PFSK-1 (cell line): ENCODE results near the gene ST8SIA5.

ENCODE experiments used
- FOXP2 ChIP-seq: optimal IDR thresholded peaks from 2 replicates; pipeline ENCODE3; 2011; ENCODE audit warnings: borderline replicate concordance, control low read depth, inconsistent platforms; ENCODE audit not compliant: insufficient read depth; ENCODE audit errors: extremely low read length, extremely low read depth
- POLR2AphosphoS5 ChIP-seq: IDR thresholded peaks from 2 replicates; pipeline ENCODE4 v1.6.1; 2012; ENCODE audit warnings: low read depth, mild to moderate bottlenecking, control low read depth, low read length, moderate library complexity
- SIN3A ChIP-seq: IDR thresholded peaks from 2 replicates; pipeline ENCODE4 v1.6.1; 2012; ENCODE audit warnings: mild to moderate bottlenecking, low read length, moderate library complexity, borderline replicate concordance; ENCODE audit not compliant: insufficient read depth
- TAF1 ChIP-seq: IDR thresholded peaks from 2 replicates; pipeline ENCODE4 v1.6.1; 2012; ENCODE audit warnings: low read length, control low read depth, borderline replicate concordance; ENCODE audit not compliant: insufficient read depth
- TF ChIP-seq, protein P1 (sequence below), 2 experiments: IDR thresholded peaks; 2 replicates each; pipeline versions ENCODE4 v1.6.1 to v1.8.0; 2011 to 2012; ENCODE audit warnings: low read depth in 2 of 2, low read length in 2 of 2, control low read depth in 1 of 2, inconsistent platforms in 1 of 2, mild to moderate bottlenecking in 1 of 2, moderate library complexity in 1 of 2; ENCODE audit not compliant: insufficient read depth in 1 of 2

The ST8SIA5 gene

DNA sequence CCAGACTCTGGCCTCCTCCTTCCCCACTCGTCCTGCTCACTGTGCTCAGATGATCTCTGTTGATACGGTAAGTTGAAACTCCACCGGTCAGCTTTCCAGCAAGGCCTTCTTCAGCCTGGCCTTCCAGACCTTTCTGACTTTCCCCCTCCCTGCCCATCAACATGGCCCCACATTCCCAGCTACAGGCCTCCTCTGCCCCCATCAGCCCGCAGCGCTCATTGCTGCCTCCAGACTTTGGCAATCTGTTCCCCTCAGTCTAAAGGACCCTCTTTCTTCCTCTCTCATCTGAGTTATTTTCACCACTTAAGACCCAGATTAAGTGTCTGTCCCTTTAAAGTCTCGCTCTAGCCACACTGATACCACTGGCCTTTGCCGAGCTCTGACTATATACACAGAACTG lies 110.4 kb downstream of the ST8SIA5 start:
- TF ChIP-seq TAF1 (no peak), SIN3A (no peak), FOXP2 (no peak), POLR2AphosphoS5 (no peak)
- TF ChIP-seq, protein P1, sequence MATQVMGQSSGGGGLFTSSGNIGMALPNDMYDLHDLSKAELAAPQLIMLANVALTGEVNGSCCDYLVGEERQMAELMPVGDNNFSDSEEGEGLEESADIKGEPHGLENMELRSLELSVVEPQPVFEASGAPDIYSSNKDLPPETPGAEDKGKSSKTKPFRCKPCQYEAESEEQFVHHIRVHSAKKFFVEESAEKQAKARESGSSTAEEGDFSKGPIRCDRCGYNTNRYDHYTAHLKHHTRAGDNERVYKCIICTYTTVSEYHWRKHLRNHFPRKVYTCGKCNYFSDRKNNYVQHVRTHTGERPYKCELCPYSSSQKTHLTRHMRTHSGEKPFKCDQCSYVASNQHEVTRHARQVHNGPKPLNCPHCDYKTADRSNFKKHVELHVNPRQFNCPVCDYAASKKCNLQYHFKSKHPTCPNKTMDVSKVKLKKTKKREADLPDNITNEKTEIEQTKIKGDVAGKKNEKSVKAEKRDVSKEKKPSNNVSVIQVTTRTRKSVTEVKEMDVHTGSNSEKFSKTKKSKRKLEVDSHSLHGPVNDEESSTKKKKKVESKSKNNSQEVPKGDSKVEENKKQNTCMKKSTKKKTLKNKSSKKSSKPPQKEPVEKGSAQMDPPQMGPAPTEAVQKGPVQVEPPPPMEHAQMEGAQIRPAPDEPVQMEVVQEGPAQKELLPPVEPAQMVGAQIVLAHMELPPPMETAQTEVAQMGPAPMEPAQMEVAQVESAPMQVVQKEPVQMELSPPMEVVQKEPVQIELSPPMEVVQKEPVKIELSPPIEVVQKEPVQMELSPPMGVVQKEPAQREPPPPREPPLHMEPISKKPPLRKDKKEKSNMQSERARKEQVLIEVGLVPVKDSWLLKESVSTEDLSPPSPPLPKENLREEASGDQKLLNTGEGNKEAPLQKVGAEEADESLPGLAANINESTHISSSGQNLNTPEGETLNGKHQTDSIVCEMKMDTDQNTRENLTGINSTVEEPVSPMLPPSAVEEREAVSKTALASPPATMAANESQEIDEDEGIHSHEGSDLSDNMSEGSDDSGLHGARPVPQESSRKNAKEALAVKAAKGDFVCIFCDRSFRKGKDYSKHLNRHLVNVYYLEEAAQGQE (IDR thresholded peaks at IDR 0.05; ENCODE audit: insufficient read depth in 1 of 2, low read depth in 2 of 2, low read length in 2 of 2) = no peak

DNA sequence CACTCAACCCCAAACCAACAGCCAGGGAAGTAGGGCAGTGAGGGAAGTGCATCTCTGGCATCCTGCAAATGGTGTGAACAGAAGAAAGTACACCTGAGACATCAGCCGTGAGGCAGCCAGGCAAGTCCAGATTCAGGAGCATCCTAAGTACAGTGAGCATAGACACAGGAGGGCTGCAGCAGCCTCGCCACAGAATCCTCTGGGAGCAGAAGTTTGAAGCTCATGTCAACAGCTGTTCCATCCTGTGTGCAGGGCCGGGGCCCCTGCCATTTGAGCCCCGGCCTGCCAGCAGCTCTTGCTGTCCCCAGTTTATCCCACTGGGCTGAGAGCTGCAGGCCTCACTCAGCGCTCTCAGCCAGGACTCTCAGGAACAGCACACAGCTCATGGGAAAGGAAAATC lies 114.3 kb downstream of the ST8SIA5 start:
- TF ChIP-seq POLR2AphosphoS5 = no peak
- no peak for TF ChIP-seq FOXP2
- TF ChIP-seq SIN3A = no peak
- TF ChIP-seq TAF1 = no peak
- TF ChIP-seq, protein P1 (IDR thresholded peaks at IDR 0.05; ENCODE audit: insufficient read depth in 1 of 2, low read depth in 2 of 2, low read length in 2 of 2) = no peak

DNA sequence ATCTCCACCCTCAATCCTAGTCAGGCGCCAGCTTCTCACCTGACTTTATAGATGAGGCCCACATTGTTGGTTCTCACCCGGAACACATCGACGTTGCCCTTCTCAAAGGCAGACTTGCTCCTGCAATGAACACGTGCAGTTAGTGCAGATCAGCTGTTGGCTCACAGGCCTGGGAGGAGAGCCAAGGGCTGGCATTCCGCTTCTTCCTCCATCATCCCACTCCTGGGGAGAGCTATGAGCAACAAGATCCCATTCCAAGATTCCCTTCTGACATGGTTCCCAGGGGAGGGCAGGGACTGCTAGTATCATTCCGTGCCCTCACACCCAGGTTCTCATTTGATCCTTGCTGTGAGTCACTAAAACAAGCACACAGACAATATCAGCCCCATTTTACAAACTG lies 114.9 kb downstream of the ST8SIA5 start:
- TF ChIP-seq SIN3A = no peak
- TF ChIP-seq TAF1 = no peak
- no peak for TF ChIP-seq POLR2AphosphoS5
- TF ChIP-seq, protein P1 (IDR thresholded peaks at IDR 0.05; ENCODE audit: insufficient read depth in 1 of 2, low read depth in 2 of 2, low read length in 2 of 2) = no peak
- no peak for TF ChIP-seq FOXP2

DNA sequence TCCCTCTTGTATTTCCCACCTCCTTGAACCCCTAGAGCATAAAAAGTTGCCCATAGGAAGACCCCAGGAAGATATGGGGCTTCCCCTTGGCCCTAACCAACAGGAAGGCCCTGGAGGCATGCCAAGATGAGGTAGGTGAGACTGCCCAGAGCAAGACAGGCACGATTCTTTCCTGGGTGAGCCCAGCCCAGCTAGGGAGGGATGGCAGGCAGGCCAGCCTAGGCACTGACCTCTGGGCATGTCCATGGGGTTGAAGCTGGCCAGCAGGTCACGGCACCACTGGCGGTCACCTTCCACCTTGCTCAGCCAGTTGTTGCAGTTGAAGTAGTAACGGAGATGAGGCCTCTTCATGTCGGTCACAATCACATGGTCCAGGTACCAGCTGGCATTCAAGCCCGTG lies 117.5 kb downstream of the ST8SIA5 start:
- TF ChIP-seq SIN3A (no peak), FOXP2 (no peak)

DNA sequence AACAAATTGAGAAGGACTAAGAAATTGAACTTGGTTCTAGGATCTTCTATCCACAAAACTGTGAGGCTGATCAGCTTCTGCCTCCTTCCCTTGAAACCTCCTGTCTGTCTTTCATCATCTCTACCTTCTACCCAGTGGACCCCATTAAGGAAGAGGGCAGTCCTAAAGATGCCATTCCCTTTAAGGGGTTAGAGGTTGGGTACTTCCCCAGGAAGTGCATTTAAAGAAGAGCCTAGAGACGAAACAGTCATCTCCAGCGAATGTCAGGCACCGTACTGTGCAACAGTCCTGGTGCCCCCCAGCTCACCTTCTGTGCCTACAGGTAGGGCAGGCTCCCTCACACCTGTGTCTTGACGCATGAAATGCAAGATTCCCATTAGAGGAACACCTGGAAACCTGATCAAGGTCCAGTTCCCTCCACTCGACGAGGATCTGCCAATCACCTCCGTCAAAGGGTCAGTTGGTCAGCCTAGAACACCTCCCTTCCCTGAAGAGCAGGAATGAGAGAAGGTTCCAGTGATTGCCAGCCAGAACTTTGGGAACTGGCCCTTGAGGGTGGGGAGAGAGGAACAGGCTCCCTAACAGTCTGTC lies 120.7 kb downstream of the ST8SIA5 start:
- TF ChIP-seq TAF1 (no peak), SIN3A (no peak), POLR2AphosphoS5 (no peak), FOXP2 (no peak)
- TF ChIP-seq, protein P1 (IDR thresholded peaks at IDR 0.05; ENCODE audit: insufficient read depth in 1 of 2, low read depth in 2 of 2, low read length in 2 of 2) = no peak
